ENCODE measurements around the gene BTBD1.
"Not testable (repeated sequence)": the region's sequence is repeated elsewhere in the genome, so short reads cannot be mapped to it uniquely, and the experiment has no call there.

DNA sequence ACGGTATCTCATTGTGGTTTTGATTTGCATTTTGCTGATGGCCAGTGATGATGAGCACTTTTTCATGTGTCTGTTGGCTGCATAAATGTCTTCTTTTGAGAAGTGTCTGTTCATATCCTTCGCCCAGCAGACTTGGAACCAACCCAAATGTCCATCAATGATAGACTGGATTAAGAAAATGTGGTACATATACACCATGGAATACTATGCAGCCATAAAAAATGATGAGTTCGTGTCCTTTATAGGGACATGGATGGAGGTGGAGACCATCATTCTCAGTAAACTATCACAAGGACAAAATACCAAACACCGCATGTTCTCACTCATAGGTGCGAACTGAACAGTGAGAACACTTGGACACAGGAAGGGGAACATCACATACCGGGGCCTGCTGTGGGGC lies 35.8 kb downstream of the BTBD1 start:
- TF ChIP-seq CEBPB (IDR thresholded peaks at IDR 0.05); JUN (IDR thresholded peaks at IDR 0.05); RNF2 (IDR thresholded peaks at IDR 0.05; ENCODE audit: borderline replicate concordance, low read depth); EP300 (IDR thresholded peaks at IDR 0.05): not testable (repeated sequence)
- TF ChIP-seq, protein P1, sequence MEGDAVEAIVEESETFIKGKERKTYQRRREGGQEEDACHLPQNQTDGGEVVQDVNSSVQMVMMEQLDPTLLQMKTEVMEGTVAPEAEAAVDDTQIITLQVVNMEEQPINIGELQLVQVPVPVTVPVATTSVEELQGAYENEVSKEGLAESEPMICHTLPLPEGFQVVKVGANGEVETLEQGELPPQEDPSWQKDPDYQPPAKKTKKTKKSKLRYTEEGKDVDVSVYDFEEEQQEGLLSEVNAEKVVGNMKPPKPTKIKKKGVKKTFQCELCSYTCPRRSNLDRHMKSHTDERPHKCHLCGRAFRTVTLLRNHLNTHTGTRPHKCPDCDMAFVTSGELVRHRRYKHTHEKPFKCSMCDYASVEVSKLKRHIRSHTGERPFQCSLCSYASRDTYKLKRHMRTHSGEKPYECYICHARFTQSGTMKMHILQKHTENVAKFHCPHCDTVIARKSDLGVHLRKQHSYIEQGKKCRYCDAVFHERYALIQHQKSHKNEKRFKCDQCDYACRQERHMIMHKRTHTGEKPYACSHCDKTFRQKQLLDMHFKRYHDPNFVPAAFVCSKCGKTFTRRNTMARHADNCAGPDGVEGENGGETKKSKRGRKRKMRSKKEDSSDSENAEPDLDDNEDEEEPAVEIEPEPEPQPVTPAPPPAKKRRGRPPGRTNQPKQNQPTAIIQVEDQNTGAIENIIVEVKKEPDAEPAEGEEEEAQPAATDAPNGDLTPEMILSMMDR (IDR thresholded peaks at IDR 0.05), result not testable (repeated sequence)

All from A549 (cell line).